Ovary (tissue), 9 donors: ENCODE data around the gene CHP2. TPM values are rescaled to one million over a fixed set of nuclear protein-coding genes. Genes with fewer than 3 reads are reported as not detected.

Source experiments
- DNase-seq, 5 donors: peaks; one replicate each; pipeline ENCODE4 v3.0.0-alpha.2; 2019 to 2020
- H3K27ac ChIP-seq, 2 donors: fragments of 200-600 bp; one replicate each; pipeline versions ENCODE4 v1.5.1 to v1.8.0; 2019 to 2022
- H3K27me3 ChIP-seq: fragments of 200-600 bp; one replicate; pipeline ENCODE4 v1.8.0; 2022
- H3K36me3 ChIP-seq: fragments of 200-600 bp; sonication (generic); one replicate; pipeline ENCODE4 v1.5.1; 2019
- H3K4me1 ChIP-seq: one replicate; pipeline ENCODE4 v1.8.1; 2013; ENCODE audit warnings: mild to moderate bottlenecking, moderate library complexity; ENCODE audit not compliant: insufficient read depth
- H3K4me3 ChIP-seq: fragments of 200-600 bp; sonication (generic); one replicate; pipeline ENCODE4 v1.5.1; 2017
- H3K9me3 ChIP-seq, 2 donors: fragments of 200-600 bp in 1 of 2; sonication (generic) in 1 of 2; one replicate each; pipeline versions ENCODE4 v1.5.1 to v1.8.1; 2013 to 2019; ENCODE audit warnings: mild to moderate bottlenecking in 1 of 2, moderate library complexity in 1 of 2
- EP300 ChIP-seq: sonication (generic); formaldehyde crosslinking; IDR thresholded peaks from one replicate; pipeline ENCODE4 v1.6.1; 2017; ENCODE audit warnings: antibody characterized with exemption
- POLR2A ChIP-seq: fragments of 450-650 bp; IDR thresholded peaks from one replicate; pipeline ENCODE4 v1.6.1; 2017; ENCODE audit warnings: antibody characterized with exemption, mild to moderate bottlenecking, moderate library complexity
- WGBS, 3 donors: extraction: QIAGEN DNeasy Blood & Tissue Kit in 1 of 3; methylation state at CpG; one replicate each; pipeline versions ENCODE4 v1.1.5 to v1.1.7; 2013 to 2017; 5-methylcytosine and 5-hydroxymethylcytosine counted together
- intact Hi-C, 4 donors: fragments of 100-400 bp; cut with DNase I; formaldehyde crosslinking; loops; one replicate each; pipeline versions ENCODE4 v1.11.0 to v1.15.1; 2022 to 2023
- polyA plus RNA-seq, 2 donors: library from polyadenylated mRNA; stranded (reverse); fragments of 200-250 nt in 1 of 2; fragments of 350-450 nt in 1 of 2; fragmentation: Illumina TruSeq in 1 of 2; extraction: RNeasy Lipid Tissue Mini Kit (QIAGEN cat#74804) in 1 of 2; gene quantifications; one replicate each; pipeline ENCODE4 v1.2.3, GENCODE V29; 2013 to 2014
- total RNA-seq, 7 donors: library from RNA; depleted of rRNA in 2 of 7; stranded (reverse); fragments of >200 nt in 2 of 7; fragmentation: NEBNext Ultra II Directional in 3 of 7; extraction: Animal tissue kit (Norgen Biotek cat#: 25700) in 3 of 7; gene quantifications; one replicate each; pipeline versions ENCODE4 v1.1.0 to v1.2.4, GENCODE V29; 2016 to 2023
- TF ChIP-seq, protein P1 (sequence below), 3 donors: fragments of 450-650 bp in 2 of 3; fragments of 200-600 bp in 1 of 3; IDR thresholded peaks; one replicate each; pipeline versions ENCODE4 v1.5.1 to v1.8.0; 2016 to 2022; ENCODE audit warnings: antibody characterized with exemption in 3 of 3, mild to moderate bottlenecking in 1 of 3
- donor health status: DM: no; HTN: no; CAD: no; lungs with moderate emphysema.
- donor health status: DM: no; HTN: no; CAD: no.
- donor health status: Bipolar disorder and iron deficiency.
- donor health status: DM: yes; HTN: yes; CAD: no.
- donor health status: DM: no; HTN: no; CAD: no.
- donor health status: DM: yes; HTN: yes; CAD: no.

The CHP2 gene
- total and polyA plus RNA-seq, 9 donors = 0.05 to 0.15 (median 0.10) TPM; not detected in 6

DNA sequence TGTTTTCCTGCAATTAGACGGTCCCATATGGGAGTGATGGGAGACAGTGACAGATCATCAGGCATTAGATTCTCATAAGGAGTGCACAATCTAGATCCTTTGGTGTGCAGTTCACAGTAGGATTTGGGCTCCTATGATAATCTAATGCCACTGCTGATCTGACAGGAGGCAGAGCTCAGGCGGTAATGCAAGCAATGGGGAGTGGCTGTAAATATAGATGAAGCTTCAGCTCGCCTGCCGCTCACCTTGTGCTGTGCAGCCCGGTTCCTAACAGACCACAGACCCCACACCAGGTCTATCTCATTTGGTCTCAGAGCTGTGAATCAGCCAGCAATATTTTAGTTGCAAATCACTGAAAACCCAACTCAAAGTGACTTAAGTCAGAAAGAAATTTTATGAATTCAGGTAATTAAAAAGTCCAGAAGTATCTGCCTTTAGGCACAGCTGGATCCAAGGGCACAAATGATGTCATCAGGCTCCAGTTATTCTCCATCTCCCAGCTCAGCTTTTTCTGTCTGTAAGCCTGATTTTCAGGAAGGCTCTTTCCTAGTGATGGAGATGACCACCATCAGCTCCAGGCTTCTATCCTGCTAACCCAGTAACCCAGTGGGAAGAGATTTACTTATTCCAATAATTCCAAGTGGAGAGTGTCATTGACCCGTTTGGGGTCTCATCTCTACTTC, 3.3 kb downstream of the CHP2 start:
- Histone ChIP-seq H3K27me3 (no peaks in the 10 kb centered on the region), H3K36me3 (no peaks in the 10 kb centered on the region), H3K4me1 (no peaks in the 10 kb centered on the region), H3K27ac (no peak overlapping the region), H3K4me3 (no peak overlapping the region), H3K9me3 (no peaks in the 10 kb centered on the region)
- intact Hi-C loops = no loop called here
- 74 to 78% (median 76%) methylated on average over 6 of the region's 6 CpGs for WGBS, 3 donors
- no peak for TF ChIP-seq EP300
- no peak for TF ChIP-seq POLR2A
- TF ChIP-seq, protein P1, sequence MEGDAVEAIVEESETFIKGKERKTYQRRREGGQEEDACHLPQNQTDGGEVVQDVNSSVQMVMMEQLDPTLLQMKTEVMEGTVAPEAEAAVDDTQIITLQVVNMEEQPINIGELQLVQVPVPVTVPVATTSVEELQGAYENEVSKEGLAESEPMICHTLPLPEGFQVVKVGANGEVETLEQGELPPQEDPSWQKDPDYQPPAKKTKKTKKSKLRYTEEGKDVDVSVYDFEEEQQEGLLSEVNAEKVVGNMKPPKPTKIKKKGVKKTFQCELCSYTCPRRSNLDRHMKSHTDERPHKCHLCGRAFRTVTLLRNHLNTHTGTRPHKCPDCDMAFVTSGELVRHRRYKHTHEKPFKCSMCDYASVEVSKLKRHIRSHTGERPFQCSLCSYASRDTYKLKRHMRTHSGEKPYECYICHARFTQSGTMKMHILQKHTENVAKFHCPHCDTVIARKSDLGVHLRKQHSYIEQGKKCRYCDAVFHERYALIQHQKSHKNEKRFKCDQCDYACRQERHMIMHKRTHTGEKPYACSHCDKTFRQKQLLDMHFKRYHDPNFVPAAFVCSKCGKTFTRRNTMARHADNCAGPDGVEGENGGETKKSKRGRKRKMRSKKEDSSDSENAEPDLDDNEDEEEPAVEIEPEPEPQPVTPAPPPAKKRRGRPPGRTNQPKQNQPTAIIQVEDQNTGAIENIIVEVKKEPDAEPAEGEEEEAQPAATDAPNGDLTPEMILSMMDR (IDR thresholded peaks at IDR 0.05) = no peak
- no peak for DNase-seq

DNA sequence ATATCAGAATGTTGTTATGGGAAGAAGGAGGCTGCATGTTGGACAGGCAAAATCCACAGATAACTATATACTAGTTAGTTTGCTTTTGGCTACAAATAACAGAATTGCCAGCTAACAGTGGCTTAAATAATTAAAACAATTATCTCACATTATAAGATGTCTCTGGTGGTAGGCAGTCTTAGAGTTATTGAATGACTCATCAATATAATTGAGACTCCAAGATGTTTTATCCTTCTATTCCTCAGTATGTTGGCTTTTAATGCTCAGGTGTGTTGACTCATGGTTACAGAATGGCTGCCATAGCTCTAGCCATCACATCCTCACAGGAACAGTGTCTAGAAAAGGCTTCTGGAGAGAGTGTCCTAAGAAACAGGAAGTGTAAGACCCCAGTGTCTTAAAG, 11.1 kb downstream of the CHP2 start:
- intact Hi-C loops = no loop called here
- no peaks in the 10 kb centered on the region for H3K36me3 ChIP-seq
- H3K27me3 ChIP-seq = no peaks in the 10 kb centered on the region
- H3K9me3 ChIP-seq = no peaks in the 10 kb centered on the region
- no peak overlapping the region for H3K4me3 ChIP-seq
- DNase-seq = no peak
- TF ChIP-seq, protein P1 (IDR thresholded peaks at IDR 0.05) = no peak
- TF ChIP-seq POLR2A = no peak
- no peak for TF ChIP-seq EP300
- no peaks in the 10 kb centered on the region for H3K4me1 ChIP-seq
- no peak overlapping the region for H3K27ac ChIP-seq

DNA sequence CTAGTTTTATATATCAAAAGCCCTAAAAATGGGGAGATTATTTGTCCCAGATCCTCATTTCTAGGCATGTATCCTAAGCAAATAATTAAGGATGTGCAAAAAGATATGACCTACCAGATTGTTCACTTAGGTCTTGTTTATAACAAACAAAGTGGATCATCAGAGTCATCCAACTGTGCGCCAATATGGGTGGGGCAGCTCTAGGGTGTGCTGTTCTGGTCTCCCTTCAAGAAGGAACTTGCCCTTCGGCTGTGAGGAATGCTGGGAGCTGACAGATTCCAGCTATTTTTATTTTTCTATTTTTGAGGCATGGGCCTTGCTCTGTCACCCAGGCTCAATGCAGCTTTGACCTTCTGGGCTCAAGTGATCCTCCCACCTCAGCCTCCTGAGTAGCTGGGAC, 13.8 kb downstream of the CHP2 start:
- Histone ChIP-seq H3K36me3 (no peaks in the 10 kb centered on the region), H3K27me3 (no peaks in the 10 kb centered on the region), H3K4me1 (no peaks in the 10 kb centered on the region), H3K9me3 (no peaks in the 10 kb centered on the region), H3K27ac (no peak overlapping the region), H3K4me3 (no peak overlapping the region)
- 74 to 82% (median 77%) methylated on average over 2 of the region's 2 CpGs for WGBS, 3 donors
- no peak for TF ChIP-seq EP300
- no peak for TF ChIP-seq POLR2A
- TF ChIP-seq, protein P1 (IDR thresholded peaks at IDR 0.05) = no peak
- DNase-seq = no peak
- intact Hi-C loops = no loop called here

DNA sequence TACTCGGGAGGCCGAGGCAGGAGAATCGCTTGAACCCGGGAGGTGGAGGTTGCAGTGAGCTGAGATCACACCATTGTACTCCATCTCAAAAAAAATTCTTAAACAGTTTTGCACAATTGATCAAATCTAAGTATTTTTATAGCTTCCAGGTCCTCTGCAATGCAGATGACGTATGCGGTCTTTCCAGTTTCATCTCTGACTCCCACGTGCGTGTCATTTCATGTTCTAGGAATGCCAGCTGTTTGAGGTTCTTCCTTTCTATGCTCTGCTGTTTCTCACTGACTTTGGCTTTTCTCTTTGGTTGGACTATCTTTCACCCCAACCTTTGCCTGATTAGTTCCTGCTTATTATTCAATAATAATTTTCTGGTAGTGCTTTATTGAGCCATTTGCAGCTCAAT, 16.2 kb downstream of the CHP2 start:
- Histone ChIP-seq H3K36me3 (no peaks in the 10 kb centered on the region), H3K9me3 (no peaks in the 10 kb centered on the region), H3K27ac (no peak overlapping the region), H3K4me1 (no peaks in the 10 kb centered on the region), H3K4me3 (no peak overlapping the region), H3K27me3 (no peaks in the 10 kb centered on the region)
- intact Hi-C loops = no loop called here
- TF ChIP-seq EP300 = no peak
- TF ChIP-seq, protein P1 (IDR thresholded peaks at IDR 0.05) = no peak
- no peak for TF ChIP-seq POLR2A
- DNase-seq = no peak
- 37 to 69% (median 60%) methylated on average over 8 of the region's 8 CpGs for WGBS, 3 donors
